ENCODE results near the gene CRLF3.

CRLF3 gene

GRCh38 chr17:30805944-30806456, 18.5 kb downstream of the CRLF3 start:
- CTCF ChIA-PET: interaction anchor here (1.0 to 2.0 kb wide), 6 partner anchors 10 to 330 kb away, joined by 3 to 7 read pairs (median 4); partner anchors contain the start of gene CRLF3
- no peak for DNase-seq (ENCODE audit: extremely low spot score)
- TF ChIP-seq, protein P1, sequence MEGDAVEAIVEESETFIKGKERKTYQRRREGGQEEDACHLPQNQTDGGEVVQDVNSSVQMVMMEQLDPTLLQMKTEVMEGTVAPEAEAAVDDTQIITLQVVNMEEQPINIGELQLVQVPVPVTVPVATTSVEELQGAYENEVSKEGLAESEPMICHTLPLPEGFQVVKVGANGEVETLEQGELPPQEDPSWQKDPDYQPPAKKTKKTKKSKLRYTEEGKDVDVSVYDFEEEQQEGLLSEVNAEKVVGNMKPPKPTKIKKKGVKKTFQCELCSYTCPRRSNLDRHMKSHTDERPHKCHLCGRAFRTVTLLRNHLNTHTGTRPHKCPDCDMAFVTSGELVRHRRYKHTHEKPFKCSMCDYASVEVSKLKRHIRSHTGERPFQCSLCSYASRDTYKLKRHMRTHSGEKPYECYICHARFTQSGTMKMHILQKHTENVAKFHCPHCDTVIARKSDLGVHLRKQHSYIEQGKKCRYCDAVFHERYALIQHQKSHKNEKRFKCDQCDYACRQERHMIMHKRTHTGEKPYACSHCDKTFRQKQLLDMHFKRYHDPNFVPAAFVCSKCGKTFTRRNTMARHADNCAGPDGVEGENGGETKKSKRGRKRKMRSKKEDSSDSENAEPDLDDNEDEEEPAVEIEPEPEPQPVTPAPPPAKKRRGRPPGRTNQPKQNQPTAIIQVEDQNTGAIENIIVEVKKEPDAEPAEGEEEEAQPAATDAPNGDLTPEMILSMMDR (IDR thresholded peaks at IDR 0.05; ENCODE audit: control extremely low read depth, extremely low read depth, low read depth, missing control alignments): no peak
- POLR2A ChIA-PET: no interaction called here

DNA sequence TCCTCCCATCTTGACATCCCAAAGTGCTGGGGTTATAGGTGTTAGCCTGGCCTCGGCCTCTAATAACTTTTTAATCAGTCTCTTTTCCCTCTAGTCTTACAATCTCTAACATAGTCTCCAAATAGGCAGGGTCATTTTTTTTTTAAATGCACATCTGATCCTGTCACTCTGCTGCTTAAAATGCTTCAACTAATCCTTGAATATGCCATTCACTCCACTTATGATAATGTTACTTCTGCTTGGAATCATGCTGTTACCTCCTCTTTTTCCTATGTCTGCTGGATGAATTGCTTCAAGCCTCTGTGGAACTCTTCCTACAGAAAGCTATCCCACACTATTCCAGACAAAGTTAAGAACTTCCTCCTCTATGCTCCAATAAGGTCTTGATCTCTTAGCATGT, 22.8 kb downstream of the CRLF3 start:
- DNase-seq (ENCODE audit: extremely low spot score): no peak
- TF ChIP-seq, protein P1 (IDR thresholded peaks at IDR 0.05; ENCODE audit: control extremely low read depth, extremely low read depth, low read depth, missing control alignments): no peak
- POLR2A ChIA-PET: no interaction called here
- CTCF ChIA-PET: no interaction called here

- ChIA-PET CTCF (interaction anchor here (1.1 to 2.1 kb wide), 4 partner anchors 8 to 30 kb away, joined by 3 to 7 read pairs (median 4); partner anchors contain the start of gene CRLF3), POLR2A (no interaction called here)
- peak; percentile 28 for DNase-seq (ENCODE audit: extremely low spot score)
- TF ChIP-seq, protein P1 (IDR thresholded peaks at IDR 0.05; ENCODE audit: control extremely low read depth, extremely low read depth, low read depth, missing control alignments): no peak
Measured at GRCh38 chr17:30796016-30796415, 28.5 kb downstream of the CRLF3 start.

DNA sequence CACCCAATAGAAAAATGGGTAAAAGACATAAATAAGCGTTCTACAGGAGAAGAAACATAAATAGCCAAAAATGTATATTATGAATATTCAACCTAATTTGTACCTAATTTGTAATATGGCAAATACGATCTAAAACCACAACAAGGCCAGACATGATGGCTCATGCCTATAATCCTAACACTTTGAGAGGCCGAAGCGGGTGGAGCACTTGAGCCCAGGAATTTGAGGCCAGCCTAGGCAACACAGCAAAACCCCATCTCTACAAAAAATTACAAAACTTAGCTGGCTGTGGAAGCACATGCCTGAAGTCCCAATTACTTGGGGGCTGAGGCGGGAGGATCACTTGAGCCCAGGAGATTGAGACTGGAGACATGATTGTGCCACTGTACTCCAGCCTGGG, 30.1 kb downstream of the CRLF3 start:
- POLR2A ChIA-PET: no interaction called here
- TF ChIP-seq, protein P1 (IDR thresholded peaks at IDR 0.05; ENCODE audit: control extremely low read depth, extremely low read depth, low read depth, missing control alignments): no peak
- DNase-seq (ENCODE audit: extremely low spot score): no peak
- CTCF ChIA-PET: no interaction called here

DNA sequence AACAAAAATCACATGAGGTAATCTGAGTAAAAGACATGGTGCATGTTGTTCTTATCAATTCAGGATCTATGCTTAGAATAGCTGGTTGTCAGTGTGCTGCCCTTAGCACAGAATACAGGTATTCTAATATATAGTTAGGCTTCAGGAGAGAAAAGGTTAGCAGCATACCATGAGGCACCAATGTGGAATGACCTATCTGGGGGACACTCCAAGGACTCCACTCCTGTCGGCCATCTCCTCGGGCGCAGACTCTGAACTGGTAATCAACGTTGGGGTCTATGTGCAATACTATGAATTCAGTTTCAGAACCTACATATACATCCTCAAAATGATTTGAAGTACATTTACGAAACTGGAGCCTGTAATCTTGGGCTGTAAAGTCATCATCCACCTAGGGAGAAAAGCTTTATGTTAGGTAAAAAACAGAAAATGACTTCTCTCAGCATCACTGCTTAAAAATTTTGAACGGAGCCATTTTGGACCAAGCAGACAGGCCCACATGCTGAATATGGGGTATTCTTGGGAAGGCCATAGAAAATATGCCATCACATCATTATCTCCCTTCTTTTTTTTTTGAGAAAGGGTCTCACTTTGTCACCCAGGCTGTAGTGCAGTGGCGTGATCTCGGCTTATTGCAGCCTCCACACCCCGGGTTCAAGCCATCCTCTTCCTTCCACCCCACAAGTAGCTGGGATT, 31.1 kb downstream of the CRLF3 start:
- no peak for DNase-seq (ENCODE audit: extremely low spot score)
- ChIA-PET CTCF (interaction anchor here (1.1 to 1.2 kb wide), 2 partner anchors 13 to 16 kb away, joined by 3 read pairs; no protein-coding TSS in a partner anchor), POLR2A (no interaction called here)
- TF ChIP-seq, protein P1 (IDR thresholded peaks at IDR 0.05; ENCODE audit: control extremely low read depth, extremely low read depth, low read depth, missing control alignments): no peak

GRCh38 chr17:30790279-30790678, 34.2 kb downstream of the CRLF3 start:
- ChIA-PET CTCF (interaction anchor here (1.0 to 2.4 kb wide), 4 partner anchors 10 to 48 kb away, joined by 3 to 9 read pairs (median 6); partner anchors contain the start of gene CRLF3), POLR2A (no interaction called here)
- TF ChIP-seq, protein P1 (IDR thresholded peaks at IDR 0.05; ENCODE audit: control extremely low read depth, extremely low read depth, low read depth, missing control alignments): no peak
- peak; percentile 52 for DNase-seq (ENCODE audit: extremely low spot score)
